GM12872 (cell line): ENCODE data around the gene CALD1.

Source experiments
- TF ChIP-seq, protein P1 (sequence below): IDR thresholded peaks from 3 replicates; pipeline ENCODE4 v1.5.1; 2011; ENCODE audit warnings: low read depth, mild to moderate bottlenecking, low read length, moderate library complexity; ENCODE audit not compliant: insufficient read depth

Gene CALD1

DNA sequence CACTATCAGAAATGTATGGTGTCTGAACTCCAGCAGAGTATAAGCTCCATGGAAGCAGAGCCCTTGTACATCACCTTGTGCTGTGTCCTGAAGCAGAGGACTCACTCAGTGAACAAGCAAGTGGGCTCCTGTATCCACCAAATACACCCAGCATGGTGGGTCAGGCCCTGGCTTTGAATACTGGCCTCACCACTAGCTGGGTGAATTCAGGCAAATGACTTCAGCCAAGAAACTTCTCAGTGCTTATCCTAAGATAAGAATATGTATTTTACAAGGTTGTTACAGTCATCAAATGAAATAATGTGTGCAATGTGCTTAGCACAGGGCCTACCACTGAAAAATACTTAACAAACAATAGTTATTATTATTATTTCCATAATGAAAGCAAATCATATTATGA, 62.6 kb downstream of the CALD1 start:
- TF ChIP-seq, protein P1, sequence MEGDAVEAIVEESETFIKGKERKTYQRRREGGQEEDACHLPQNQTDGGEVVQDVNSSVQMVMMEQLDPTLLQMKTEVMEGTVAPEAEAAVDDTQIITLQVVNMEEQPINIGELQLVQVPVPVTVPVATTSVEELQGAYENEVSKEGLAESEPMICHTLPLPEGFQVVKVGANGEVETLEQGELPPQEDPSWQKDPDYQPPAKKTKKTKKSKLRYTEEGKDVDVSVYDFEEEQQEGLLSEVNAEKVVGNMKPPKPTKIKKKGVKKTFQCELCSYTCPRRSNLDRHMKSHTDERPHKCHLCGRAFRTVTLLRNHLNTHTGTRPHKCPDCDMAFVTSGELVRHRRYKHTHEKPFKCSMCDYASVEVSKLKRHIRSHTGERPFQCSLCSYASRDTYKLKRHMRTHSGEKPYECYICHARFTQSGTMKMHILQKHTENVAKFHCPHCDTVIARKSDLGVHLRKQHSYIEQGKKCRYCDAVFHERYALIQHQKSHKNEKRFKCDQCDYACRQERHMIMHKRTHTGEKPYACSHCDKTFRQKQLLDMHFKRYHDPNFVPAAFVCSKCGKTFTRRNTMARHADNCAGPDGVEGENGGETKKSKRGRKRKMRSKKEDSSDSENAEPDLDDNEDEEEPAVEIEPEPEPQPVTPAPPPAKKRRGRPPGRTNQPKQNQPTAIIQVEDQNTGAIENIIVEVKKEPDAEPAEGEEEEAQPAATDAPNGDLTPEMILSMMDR, result no peak

DNA sequence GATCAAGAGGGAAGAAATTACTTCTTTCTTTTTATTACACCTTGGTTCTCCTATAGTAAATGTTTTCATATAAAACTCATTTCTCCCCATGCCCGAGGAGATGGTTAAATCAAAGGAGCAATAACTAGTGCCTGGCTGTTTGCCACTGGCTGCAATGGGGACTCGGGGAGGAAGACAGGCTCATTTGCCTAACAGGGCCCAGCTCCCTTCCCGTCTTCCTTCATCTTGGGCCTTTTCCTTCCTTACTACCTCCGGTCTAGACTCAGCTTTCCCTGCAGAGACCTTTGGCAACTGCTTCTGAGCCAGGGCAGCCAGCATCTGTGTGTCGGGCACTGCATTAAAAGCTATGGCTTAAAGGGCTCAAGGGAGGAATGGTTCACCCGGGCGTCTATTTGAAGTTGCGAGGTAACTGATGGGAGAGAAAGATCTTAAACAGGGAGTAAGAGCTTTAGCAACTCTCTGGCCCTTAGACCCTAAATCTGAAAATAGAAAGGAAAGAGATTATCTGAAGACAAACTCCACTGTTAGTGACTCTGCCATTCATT, 63.5 kb downstream of the CALD1 start:
- TF ChIP-seq, protein P1, result no peak

DNA sequence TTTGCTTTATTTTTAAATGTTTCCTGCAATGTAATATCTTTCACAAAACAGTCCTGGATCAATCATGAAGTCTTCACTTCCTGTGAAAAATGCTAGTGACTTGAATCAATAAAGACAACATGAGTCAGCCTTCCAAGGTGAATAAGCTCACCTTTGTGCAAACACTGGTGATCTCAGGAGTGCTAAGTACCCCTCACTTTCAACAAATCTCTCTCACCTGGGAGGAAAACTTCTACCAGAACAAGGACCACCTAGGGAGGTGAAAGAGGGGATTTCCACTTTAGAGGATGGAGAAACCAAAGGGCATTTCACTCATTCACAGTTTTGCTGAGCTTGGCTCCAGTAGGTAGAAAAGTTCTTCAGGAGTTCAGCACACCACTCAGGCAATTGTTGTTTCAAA, 64.8 kb downstream of the CALD1 start:
- TF ChIP-seq, protein P1, result no peak

DNA sequence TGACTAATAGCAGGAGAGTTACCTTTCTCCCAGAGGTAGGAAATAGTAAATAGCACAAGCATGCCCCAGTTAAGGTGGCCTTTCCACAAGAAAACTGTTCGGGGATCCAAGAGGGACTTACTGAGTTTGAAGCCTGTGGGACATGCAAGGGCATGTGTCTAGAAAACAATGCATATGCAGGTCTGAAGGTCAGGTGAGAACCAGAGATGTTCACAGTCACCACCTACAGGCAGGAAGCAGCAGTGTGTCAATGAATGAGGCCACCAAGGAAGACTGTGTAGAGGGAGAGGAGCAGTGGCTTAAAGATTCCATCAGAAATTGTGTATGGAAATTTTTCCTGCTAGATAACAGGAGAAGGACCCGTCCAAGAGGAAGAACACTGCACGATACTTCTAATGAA, 66.0 kb downstream of the CALD1 start:
- TF ChIP-seq, protein P1, result peak; percentile 58

DNA sequence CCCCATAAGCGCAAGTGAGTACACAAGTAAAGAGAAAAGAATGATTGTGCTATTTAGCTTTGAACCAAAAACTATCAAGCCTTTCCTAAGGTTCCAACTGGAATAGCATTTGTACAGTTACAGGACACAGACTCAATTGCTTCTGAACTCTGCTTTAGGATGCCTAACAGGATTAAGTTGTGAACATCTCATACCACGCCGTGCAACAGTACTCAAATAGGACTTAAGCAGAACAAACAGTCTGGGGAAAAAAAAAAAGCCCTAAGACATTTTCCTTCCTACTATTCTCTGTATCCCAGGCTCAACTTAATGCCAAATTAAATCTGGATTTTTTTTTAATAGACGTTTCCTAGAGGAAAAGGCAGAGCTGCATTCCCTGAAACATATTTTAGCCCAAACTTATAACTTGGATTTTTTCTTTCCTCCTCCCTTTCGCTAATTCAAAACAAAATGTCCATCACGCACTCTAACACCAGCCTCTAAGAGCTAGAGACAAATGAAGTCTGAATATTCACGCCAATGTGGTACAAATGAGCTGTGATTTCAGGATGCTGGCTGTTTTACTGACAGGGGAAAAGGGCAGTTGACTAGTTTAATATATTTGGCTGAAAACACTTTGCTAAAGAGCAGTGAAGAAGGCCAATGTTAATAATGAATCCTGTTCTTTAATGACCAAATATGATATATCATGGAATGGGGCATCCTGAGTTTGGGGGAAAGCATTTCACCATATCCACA, 68.6 kb downstream of the CALD1 start:
- TF ChIP-seq, protein P1, result no peak

DNA sequence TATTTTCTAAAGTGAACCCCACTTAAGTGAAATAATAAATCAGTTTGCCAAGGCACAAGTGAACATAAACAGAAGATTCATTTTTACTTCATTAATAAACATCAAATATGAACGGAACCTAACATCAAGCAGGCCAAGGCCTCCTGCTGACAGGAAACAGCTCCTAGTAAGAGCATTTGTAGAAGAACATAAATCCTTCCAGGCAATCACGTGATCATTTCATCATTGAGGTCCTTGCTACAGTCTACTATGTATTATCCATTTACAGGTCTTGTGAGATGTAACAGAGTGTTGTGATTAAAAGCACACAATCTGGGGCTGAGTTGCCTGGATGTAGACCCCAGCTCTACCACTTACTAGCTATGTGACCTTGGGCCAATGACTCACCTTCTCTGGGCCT, 70.6 kb downstream of the CALD1 start:
- TF ChIP-seq, protein P1, result no peak

DNA sequence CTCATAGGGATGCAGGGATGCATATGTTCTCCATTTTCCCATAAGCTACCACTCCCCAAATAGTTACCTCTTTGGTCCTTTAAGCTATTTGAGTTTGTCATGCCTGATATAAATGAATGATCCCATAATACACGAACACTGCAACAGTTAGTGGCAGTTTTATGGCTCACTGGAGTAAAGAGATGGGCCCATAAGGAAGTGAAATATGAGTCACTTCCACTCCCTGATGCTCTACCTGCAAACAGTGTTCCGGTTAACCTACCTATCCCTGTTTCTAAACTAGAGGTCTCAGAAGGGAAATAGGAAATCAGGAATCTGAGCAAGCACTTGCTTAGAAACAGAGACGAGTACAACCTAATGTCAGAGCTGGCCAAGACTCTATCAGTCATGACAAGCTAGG, 71.7 kb downstream of the CALD1 start:
- TF ChIP-seq, protein P1, result no peak
